EL (cell line): Measurements from ENCODE around the gene ALOX12.

ENCODE experiments used
- DNase-seq: peaks from one replicate; pipeline ENCODE4 v3.0.0-alpha.2; 2016

The ALOX12 gene

GRCh38 chr17:7002288-7003047 is 6.6 kb downstream of the ALOX12 start:
- DNase-seq, result no peak

DNA sequence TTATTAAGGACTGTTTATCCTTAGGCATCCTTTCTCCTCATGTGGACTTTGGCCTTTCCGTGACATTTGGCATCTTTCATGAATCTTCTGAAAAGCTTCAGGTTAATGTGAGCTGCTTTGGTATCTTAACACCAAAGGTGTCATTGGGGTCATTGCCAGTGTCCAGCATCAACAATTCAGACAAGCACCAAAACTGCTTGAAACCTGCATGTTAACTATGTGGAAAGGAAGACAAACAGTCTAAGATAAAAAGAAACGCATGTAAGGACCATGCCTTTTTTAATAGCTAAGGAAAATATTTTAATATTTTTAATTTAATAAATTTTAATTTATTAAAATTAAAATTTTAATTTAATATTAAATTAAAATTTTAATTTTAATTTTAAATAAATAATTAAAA is 7.9 kb downstream of the ALOX12 start:
- no peak for DNase-seq

GRCh38 chr17:7004398-7005253 is 8.8 kb downstream of the ALOX12 start:
- peak; percentile 65 for DNase-seq

DNA sequence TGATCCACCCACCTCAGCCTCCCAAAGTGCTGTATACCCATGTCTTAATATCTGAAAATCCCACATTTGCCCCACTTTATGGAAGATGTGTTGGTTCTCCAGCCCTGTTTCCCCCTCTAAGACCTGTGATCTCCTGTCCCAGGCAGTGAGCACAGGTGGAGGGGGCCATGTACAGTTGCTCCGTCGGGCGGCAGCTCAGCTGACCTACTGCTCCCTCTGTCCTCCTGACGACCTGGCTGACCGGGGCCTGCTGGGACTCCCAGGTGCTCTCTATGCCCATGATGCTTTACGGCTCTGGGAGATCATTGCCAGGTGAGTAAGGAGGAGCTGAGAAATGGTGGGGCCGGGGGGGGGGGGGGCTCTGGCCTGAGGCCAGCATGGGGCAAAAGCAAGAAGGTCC is 9.9 kb downstream of the ALOX12 start:
- DNase-seq, result no peak

- no peak for DNase-seq
Observed at GRCh38 chr17:7007143-7007542, 11.3 kb downstream of the ALOX12 start.

GRCh38 chr17:7010523-7010922 is 14.7 kb downstream of the ALOX12 start:
- DNase-seq, result no peak

GRCh38 chr17:7011415-7011814 is 15.6 kb downstream of the ALOX12 start:
- DNase-seq, result no peak

- no peak for DNase-seq
Observed at GRCh38 chr17:7011942-7012254, 16.0 kb downstream of the ALOX12 start.

- DNase-seq, result peak; percentile 98
Observed at GRCh38 chr17:7014261-7014994, 18.6 kb downstream of the ALOX12 start.

DNA sequence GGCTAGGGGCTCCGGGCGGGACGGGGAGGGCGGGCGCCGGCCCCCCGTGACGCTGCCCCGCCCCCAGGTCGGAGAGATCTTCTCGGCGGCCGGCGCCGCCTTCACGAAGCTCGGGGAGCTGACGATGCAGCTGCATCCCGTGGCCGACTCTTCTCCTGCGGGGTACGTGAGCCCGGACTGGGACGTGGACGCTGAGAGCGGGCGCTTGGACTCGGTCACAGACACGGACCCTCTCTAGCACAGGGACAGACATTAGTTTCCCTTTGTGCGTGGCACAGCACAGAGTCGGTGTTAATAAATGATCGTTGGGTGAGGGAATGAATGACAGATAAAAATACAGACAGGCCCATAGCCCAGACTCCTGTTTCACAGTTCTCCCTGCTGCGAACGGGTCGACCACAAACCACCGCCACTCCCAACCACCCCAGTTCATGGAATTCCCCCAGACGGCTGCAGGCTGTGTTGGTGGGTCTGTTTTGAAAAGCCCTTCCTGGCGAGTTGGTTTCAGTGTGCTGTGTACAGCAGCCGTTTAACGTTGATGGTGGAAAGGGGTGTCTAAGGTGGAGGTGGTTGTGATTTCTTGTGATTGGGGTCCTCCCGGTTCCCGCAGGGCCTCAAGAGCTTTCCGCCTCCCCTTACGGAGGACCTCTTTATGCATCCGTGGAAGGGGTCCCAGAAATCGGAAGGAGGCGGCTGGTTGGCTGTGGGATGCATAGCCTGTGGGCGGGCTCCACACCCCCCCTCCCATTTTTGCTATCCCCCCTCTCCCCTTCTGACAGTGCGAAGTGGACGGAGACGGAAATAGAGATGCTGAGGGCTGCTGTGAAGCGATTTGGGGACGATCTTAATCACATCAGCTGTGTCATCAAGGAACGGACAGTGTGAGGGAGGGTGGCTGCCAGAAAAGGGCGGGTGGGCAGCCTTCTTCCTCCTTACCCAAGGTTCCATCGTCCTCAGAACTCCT is 19.4 kb downstream of the ALOX12 start:
- DNase-seq, result peak; percentile 65

- DNase-seq, result no peak
Observed at GRCh38 chr17:7016418-7016817, 20.6 kb downstream of the ALOX12 start.

DNA sequence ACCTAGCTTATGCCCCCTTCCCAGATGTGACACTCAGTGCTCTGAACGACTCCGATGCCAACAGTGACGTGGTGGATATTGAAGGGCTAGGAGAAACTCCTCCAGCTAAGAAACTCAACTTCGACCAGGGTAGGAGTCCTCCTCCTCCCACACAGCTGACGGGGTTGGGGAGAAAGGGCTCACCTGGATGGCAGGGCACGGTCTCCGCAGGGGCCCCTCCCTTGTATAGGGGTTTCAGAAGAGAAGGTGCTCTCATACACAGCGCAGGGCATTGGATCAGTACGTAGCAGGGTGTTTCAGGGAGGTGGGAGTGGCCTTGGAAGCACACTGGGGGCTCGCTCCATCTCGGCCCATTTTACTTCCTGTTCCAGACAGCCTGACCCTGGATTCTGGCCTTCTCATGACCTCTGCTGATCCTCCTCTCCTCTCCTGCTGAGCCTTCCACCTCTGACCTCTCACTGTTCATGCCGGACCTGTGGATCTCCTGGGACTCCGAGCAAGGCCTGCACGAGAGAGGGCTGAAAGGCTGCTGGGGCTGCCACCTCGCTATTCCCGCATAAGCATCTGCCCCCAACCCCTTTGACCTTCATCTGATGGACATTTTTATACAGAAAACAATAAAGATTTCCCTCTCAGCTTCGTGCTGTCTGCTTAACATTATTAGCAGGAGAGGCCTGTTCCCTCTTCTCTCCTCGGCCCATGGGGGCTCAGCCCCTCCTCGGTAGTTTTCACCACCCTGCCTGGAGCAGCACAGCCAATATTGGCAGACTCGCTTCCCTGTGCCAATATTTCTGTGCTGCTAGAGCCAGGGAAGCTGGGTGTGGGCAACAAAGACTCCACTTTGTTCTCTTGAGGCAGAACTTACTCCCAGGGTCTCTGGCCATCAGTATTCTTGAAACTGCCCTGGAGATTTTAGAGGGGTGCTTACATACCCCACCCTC is 21.3 kb downstream of the ALOX12 start:
- DNase-seq, result no peak

DNA sequence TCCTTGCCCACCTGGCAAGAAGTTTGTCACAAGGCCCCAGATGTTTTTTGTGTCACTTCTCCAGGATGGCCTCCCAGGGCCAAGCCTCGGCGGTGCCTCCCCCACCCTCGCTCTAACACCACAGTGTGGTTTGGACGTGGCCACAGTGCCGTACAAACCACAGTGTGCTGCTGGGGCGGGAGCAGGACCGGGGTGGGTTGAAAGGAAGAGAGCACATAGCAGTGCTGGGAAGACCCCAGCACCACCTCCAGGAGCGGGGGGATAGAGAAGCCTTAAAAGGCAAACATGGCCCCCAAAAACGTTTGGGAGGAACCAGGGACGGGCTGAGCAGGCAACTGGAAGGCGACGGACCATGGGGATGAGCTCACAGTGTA is 22.0 kb downstream of the ALOX12 start:
- DNase-seq, result no peak

GRCh38 chr17:7018331-7018964 is 22.6 kb downstream of the ALOX12 start:
- no peak for DNase-seq

- no peak for DNase-seq
Observed at GRCh38 chr17:7019367-7019766, 23.5 kb downstream of the ALOX12 start.

- peak; percentile 60 for DNase-seq
Observed at GRCh38 chr17:7019839-7020519, 24.1 kb downstream of the ALOX12 start.

GRCh38 chr17:7020894-7021664 is 25.2 kb downstream of the ALOX12 start:
- DNase-seq, result no peak

DNA sequence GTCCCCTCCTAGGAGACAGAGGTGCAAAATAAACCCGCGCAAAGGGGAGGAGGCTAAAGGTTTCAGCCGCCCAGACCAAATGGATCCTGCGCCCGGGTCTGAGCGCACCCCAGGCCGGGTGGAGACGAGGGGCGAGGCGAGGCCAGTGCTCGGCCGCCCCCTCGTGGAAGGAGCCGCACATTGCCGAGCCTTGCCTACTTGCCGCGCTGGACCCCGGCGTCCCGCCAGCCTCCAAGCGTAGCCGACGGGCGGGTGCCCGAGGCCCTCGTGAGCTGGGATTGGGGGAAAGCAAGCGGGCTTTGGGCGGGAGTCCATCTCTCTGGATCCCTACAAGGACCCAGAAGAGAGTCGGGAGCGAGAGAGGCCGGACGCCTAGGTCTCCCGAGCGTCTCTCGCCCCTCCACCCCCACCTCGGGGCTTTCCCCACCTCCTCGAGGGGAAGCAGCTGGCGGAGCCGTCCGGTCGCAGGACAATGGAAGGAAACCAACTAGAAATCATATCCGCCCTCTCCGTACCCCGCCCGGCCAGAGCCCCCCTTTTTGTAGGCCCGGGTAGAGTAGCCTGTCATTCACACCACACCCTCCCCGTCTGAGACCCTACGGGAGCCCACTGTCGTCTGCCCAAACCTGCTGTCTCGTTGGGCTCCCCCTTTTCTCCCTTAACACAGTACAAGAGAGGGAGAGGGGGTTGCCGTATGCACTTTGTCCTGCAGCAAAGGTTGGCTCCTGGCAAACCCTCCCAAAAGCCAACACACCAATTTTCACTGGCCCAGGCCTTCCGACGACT is 26.3 kb downstream of the ALOX12 start:
- DNase-seq, result peak; percentile 72
